Pancreas (tissue), 10 donors: Measurements from ENCODE around the gene WDR72. TPM values are rescaled to one million over a fixed set of nuclear protein-coding genes. Genes with fewer than 3 reads are reported as not detected.

ENCODE experiments used
- ATAC-seq, 4 donors: fragments of 200-7000 bp; cut with Tn5 transposase; one replicate each; pipeline versions ENCODE4 v1.8.0 to v1.9.1; 2020; ENCODE audit warnings: mild to moderate bottlenecking in 4 of 4, moderate library complexity in 4 of 4
- DNase-seq, 6 donors: peaks; one replicate each; pipeline ENCODE4 v3.0.0-alpha.2; 2020
- FAIRE-seq: peaks from 2 replicates; lab custom pipeline; 2012; peaks lifted over from hg19 to GRCh38; lab: Jason Lieb, UNC
- H3K27ac ChIP-seq, 4 donors: fragments of 200-600 bp; sonication (generic); 1 replicate in 3 of 4; 2 replicates in 1 of 4; pipeline versions ENCODE4 v1.5.0 to v1.8.0; 2020
- H3K27me3 ChIP-seq, 4 donors: fragments of 200-600 bp; one replicate each; pipeline ENCODE4 v1.8.0; 2021
- H3K36me3 ChIP-seq, 3 donors: fragments of 200-600 bp; sonication (generic) in 1 of 3; one replicate each; pipeline versions ENCODE4 v1.5.0 to v1.8.0; 2020 to 2021
- H3K4me1 ChIP-seq, 3 donors: fragments of 200-600 bp; one replicate each; pipeline ENCODE4 v1.8.0; 2021
- H3K4me3 ChIP-seq, 4 donors: fragments of 200-600 bp; sonication (generic) in 2 of 4; one replicate each; pipeline versions ENCODE4 v1.5.0 to v1.8.0; 2020 to 2021
- H3K9me3 ChIP-seq, 4 donors: fragments of 200-600 bp; one replicate each; pipeline ENCODE4 v1.8.0; 2021
- CTCF ChIP-seq, 4 donors: fragments of 200-600 bp; sonication (generic) in 3 of 4; IDR thresholded peaks; one replicate each; pipeline versions ENCODE4 v1.5.0 to v1.8.0; 2021; ENCODE audit warnings: antibody characterized with exemption in 4 of 4
- WGBS, 2 donors: extraction: QIAGEN DNeasy Blood & Tissue Kit; methylation state at CpG; one replicate each; pipeline ENCODE4 v1.1.7; 2013; 5-methylcytosine and 5-hydroxymethylcytosine counted together
- intact Hi-C, 3 donors: fragments of 100-400 bp; cut with DNase I; formaldehyde crosslinking; loops; one replicate each; pipeline versions ENCODE4 v1.11.1 to v1.14.2; 2022
- polyA plus RNA-seq, 2 donors: library from polyadenylated mRNA; stranded (reverse); fragments of 200-250 nt; gene quantifications; one replicate each; pipeline ENCODE4 v1.2.3, GENCODE V29; 2013
- total RNA-seq, 6 donors: library from RNA; stranded (reverse); fragmentation: NEBNext Ultra II Directional in 4 of 6; extraction: Animal tissue kit (Norgen Biotek cat#: 25700) in 4 of 6; gene quantifications; one replicate each; pipeline versions ENCODE4 v1.2.1 to v1.2.4, GENCODE V29; 2021 to 2023
- donor health status: healthy with polysubstance abuse.
- donor health status: DM: no; HTN: no; CAD: no; lungs with moderate emphysema.
- donor health status: DM: no; HTN: no; CAD: no.
- donor health status: control.
- donor health status: control.
- donor health status: Bipolar disorder and iron deficiency.
- donor health status: DM: yes; HTN: yes; CAD: no.
- donor health status: DM: no; HTN: no; CAD: no.
- donor health status: DM: no; HTN: no; CAD: no.
- donor health status: DM: yes; HTN: yes; CAD: no.

Gene WDR72
- total and polyA plus RNA-seq, 8 donors = 1.0 to 5.3 (median 3.7) TPM

- Histone ChIP-seq H3K4me3 (no peak overlapping the region), H3K27me3 (no peaks in the 10 kb centered on the region), H3K27ac (no peak overlapping the region), H3K36me3 (no peaks in the 10 kb centered on the region), H3K9me3 (no peaks in the 10 kb centered on the region), H3K4me1 (no peaks in the 10 kb centered on the region)
- TF ChIP-seq CTCF (IDR thresholded peaks at IDR 0.05) = no peak
- FAIRE-seq (no peak), DNase-seq (no peak), ATAC-seq (no peak)
- intact Hi-C loops = no loop called here
Measured at GRCh38 chr15:53625260-53625659, 134.2 kb downstream of the WDR72 start.

- no peak overlapping the region for H3K27ac ChIP-seq
- WGBS, 2 donors = 71 to 76% methylated on average over 2 of the region's 2 CpGs
- no peaks in the 10 kb centered on the region for H3K36me3 ChIP-seq
- no peak for TF ChIP-seq CTCF (IDR thresholded peaks at IDR 0.05)
- no peak for ATAC-seq
- intact Hi-C loops = no loop called here
- H3K4me3 ChIP-seq = no peak overlapping the region
- DNase-seq = no peak
- H3K4me1 ChIP-seq = no peaks in the 10 kb centered on the region
- H3K27me3 ChIP-seq = no peaks in the 10 kb centered on the region
- FAIRE-seq = no peak
- H3K9me3 ChIP-seq = no peaks in the 10 kb centered on the region
Measured at GRCh38 chr15:53618461-53618860, 141.0 kb downstream of the WDR72 start.

- DNase-seq = no peak
- H3K36me3 ChIP-seq = no peaks in the 10 kb centered on the region
- intact Hi-C loops = no loop called here
- FAIRE-seq = no peak
- H3K4me1 ChIP-seq = no peaks in the 10 kb centered on the region
- H3K27ac ChIP-seq = no peak overlapping the region
- H3K9me3 ChIP-seq = no peaks in the 10 kb centered on the region
- H3K4me3 ChIP-seq = no peak overlapping the region
- no peak for ATAC-seq
- TF ChIP-seq CTCF (IDR thresholded peaks at IDR 0.05) = no peak
- H3K27me3 ChIP-seq = no peaks in the 10 kb centered on the region
- 72 to 82% methylated on average over 4 of the region's 4 CpGs for WGBS, 2 donors
Measured at GRCh38 chr15:53611145-53611920, 148.1 kb downstream of the WDR72 start.

GRCh38 chr15:53591041-53591440, 168.4 kb downstream of the WDR72 start:
- no peak for TF ChIP-seq CTCF (IDR thresholded peaks at IDR 0.05)
- H3K4me3 ChIP-seq = no peak overlapping the region
- intact Hi-C loops = no loop called here
- FAIRE-seq (no peak), DNase-seq (no peak), ATAC-seq (no peak)
- no peaks in the 10 kb centered on the region for H3K4me1 ChIP-seq
- no peaks in the 10 kb centered on the region for H3K27me3 ChIP-seq
- WGBS, 2 donors = 74 to 81% methylated on average over 2 of the region's 2 CpGs
- no peak overlapping the region for H3K27ac ChIP-seq
- no peaks in the 10 kb centered on the region for H3K36me3 ChIP-seq
- H3K9me3 ChIP-seq = no peaks in the 10 kb centered on the region

- ATAC-seq (no peak), FAIRE-seq (no peak), DNase-seq (no peak)
- intact Hi-C loops = no loop called here
- Histone ChIP-seq H3K4me3 (no peak overlapping the region), H3K9me3 (no peaks in the 10 kb centered on the region), H3K27me3 (no peaks in the 10 kb centered on the region), H3K27ac (no peak overlapping the region), H3K4me1 (no peaks in the 10 kb centered on the region), H3K36me3 (no peaks in the 10 kb centered on the region)
- WGBS, 2 donors = 86 to 87% methylated on average over 2 of the region's 2 CpGs
- TF ChIP-seq CTCF (IDR thresholded peaks at IDR 0.05) = no peak
Measured at GRCh38 chr15:53590380-53590779, 169.1 kb downstream of the WDR72 start.
